Spinal cord (tissue), 10 donors: ENCODE data around the gene IGSF5. TPM values are rescaled to one million over a fixed set of nuclear protein-coding genes. Genes with fewer than 3 reads are reported as not detected.
A peak's percentile ranks its signal among the peaks of the same experiment; 100 is the strongest.

Experiments
- DNase-seq, 6 donors: peaks; one replicate each; pipeline versions ENCODE4 v3.0.0 to v3.0.0-alpha.2; 2013 to 2015; ENCODE audit warnings: low spot score in 6 of 6, low read depth in 4 of 6
- H3K27ac ChIP-seq: one replicate; pipeline ENCODE4 v1.5.1; 2013; ENCODE audit warnings: low read depth, low read length, control low read depth
- H3K27me3 ChIP-seq: one replicate; pipeline ENCODE4 v1.6.1; 2013; ENCODE audit warnings: low read length; ENCODE audit not compliant: control insufficient read depth, insufficient read depth
- H3K36me3 ChIP-seq: one replicate; pipeline ENCODE4 v1.6.1; 2013; ENCODE audit warnings: low read length; ENCODE audit not compliant: control insufficient read depth, insufficient read depth
- H3K4me1 ChIP-seq: one replicate; pipeline ENCODE4 v1.6.1; 2013; ENCODE audit warnings: low read length; ENCODE audit not compliant: control insufficient read depth, insufficient read depth
- H3K4me3 ChIP-seq: one replicate; pipeline ENCODE4 v1.5.1; 2013; ENCODE audit warnings: low read depth, low read length, control low read depth
- H3K9me3 ChIP-seq: one replicate; pipeline ENCODE4 v1.6.1; 2013; ENCODE audit warnings: low read length; ENCODE audit not compliant: control insufficient read depth, insufficient read depth
- WGBS: methylation state at CpG from one replicate; pipeline ENCODE4 v1.1.5; 2013; ENCODE audit warnings: missing lambda C conversion rate; ENCODE audit not compliant: insufficient coverage; 5-methylcytosine and 5-hydroxymethylcytosine counted together
- polyA plus RNA-seq, 2 donors: library from polyadenylated mRNA; unstranded; fragments of 120-200 nt; gene quantifications; one replicate each; pipeline ENCODE4 v1.2.1, GENCODE V29; 2013; ENCODE audit not compliant: insufficient read length in 2 of 2
- total RNA-seq, 2 donors: library from RNA; depleted of rRNA in 1 of 2; stranded (reverse); fragments of 120-200 nt in 1 of 2; fragments of >200 nt in 1 of 2; gene quantifications; one replicate each; pipeline versions ENCODE4 v1.2.3 to v1.2.4, GENCODE V29; 2013 to 2014
- donor health status: healthy.

The IGSF5 gene
- total and polyA plus RNA-seq, 4 donors: 2.7 to 5.3 (median 4.5) TPM

- 78% methylated on average over 7 of the region's 7 CpGs for WGBS
These were observed 31.1 kb upstream of the IGSF5 start for GRCh38 chr21:39713905-39714304.

GRCh38 chr21:39714331-39714730, 30.7 kb upstream of the IGSF5 start:
- H3K4me1 ChIP-seq: peaks cover 7% of the 10 kb centered on the region
- WGBS: no CpG with 5 or more reads among the region's 1 CpG
- H3K36me3 ChIP-seq: no peaks in the 10 kb centered on the region
- H3K9me3 ChIP-seq: no peaks in the 10 kb centered on the region
- no peak overlapping the region for H3K27ac ChIP-seq
- DNase-seq: no peak
- H3K27me3 ChIP-seq: no peaks in the 10 kb centered on the region
- no peak overlapping the region for H3K4me3 ChIP-seq

More at GRCh38 chr21:39713905-39714304, 31.1 kb upstream of the IGSF5 start:
- Histone ChIP-seq H3K27me3 (no peaks in the 10 kb centered on the region), H3K4me3 (no peak overlapping the region), H3K9me3 (no peaks in the 10 kb centered on the region), H3K27ac (no peak overlapping the region), H3K36me3 (no peaks in the 10 kb centered on the region), H3K4me1 (peaks cover 7% of the 10 kb centered on the region)
- DNase-seq: peak in 1 of 6 donors; percentile 44

GRCh38 chr21:39715804-39716397, 29.1 kb upstream of the IGSF5 start:
- no peaks in the 10 kb centered on the region for H3K36me3 ChIP-seq
- H3K27me3 ChIP-seq: no peaks in the 10 kb centered on the region
- 17% methylated on average over 3 of the region's 10 CpGs for WGBS
- no peak overlapping the region for H3K4me3 ChIP-seq
- peak in 5 of 6 donors; percentile 26 to 83 (median 42) for DNase-seq
- no peaks in the 10 kb centered on the region for H3K9me3 ChIP-seq
- H3K27ac ChIP-seq: no peak overlapping the region
- peaks cover 7% of the 10 kb centered on the region for H3K4me1 ChIP-seq

- Histone ChIP-seq H3K27me3 (no peaks in the 10 kb centered on the region), H3K9me3 (peaks cover 5% of the 10 kb centered on the region), H3K4me1 (no peaks in the 10 kb centered on the region), H3K27ac (no peak overlapping the region), H3K4me3 (no peak overlapping the region), H3K36me3 (no peaks in the 10 kb centered on the region)
- no peak for DNase-seq
- 78% methylated on average over 3 of the region's 5 CpGs for WGBS
These were observed 24.7 kb upstream of the IGSF5 start for GRCh38 chr21:39720126-39720778.

- H3K27ac ChIP-seq: no peak overlapping the region
- H3K27me3 ChIP-seq: no peaks in the 10 kb centered on the region
- DNase-seq: no peak
- peaks cover 5% of the 10 kb centered on the region for H3K9me3 ChIP-seq
- H3K4me1 ChIP-seq: no peaks in the 10 kb centered on the region
- H3K4me3 ChIP-seq: no peak overlapping the region
- 100% methylated on average over 1 of the region's 1 CpG for WGBS
- peaks cover 2% of the 10 kb centered on the region for H3K36me3 ChIP-seq
These were observed 23.1 kb upstream of the IGSF5 start for GRCh38 chr21:39721885-39722284.

GRCh38 chr21:39724944-39725343, 20.0 kb upstream of the IGSF5 start:
- Histone ChIP-seq H3K27ac (no peak overlapping the region), H3K36me3 (peaks cover 2% of the 10 kb centered on the region), H3K4me3 (no peak overlapping the region), H3K4me1 (no peaks in the 10 kb centered on the region), H3K27me3 (no peaks in the 10 kb centered on the region), H3K9me3 (peaks cover 5% of the 10 kb centered on the region)
- DNase-seq: peak in 1 of 6 donors; percentile 21
- WGBS: 53% methylated on average over 3 of the region's 5 CpGs

GRCh38 chr21:39726133-39726532, 18.9 kb upstream of the IGSF5 start:
- Histone ChIP-seq H3K4me3 (no peak overlapping the region), H3K36me3 (peaks cover 2% of the 10 kb centered on the region), H3K4me1 (peaks cover 5% of the 10 kb centered on the region), H3K27ac (no peak overlapping the region), H3K9me3 (peaks cover 5% of the 10 kb centered on the region), H3K27me3 (no peaks in the 10 kb centered on the region)
- peak in 1 of 6 donors; percentile 43 for DNase-seq
- WGBS: 98% methylated on average over 7 of the region's 7 CpGs

- Histone ChIP-seq H3K4me3 (no peak overlapping the region), H3K27me3 (no peaks in the 10 kb centered on the region), H3K36me3 (peaks cover 2% of the 10 kb centered on the region), H3K9me3 (peaks cover 5% of the 10 kb centered on the region), H3K27ac (no peak overlapping the region), H3K4me1 (peaks cover 12% of the 10 kb centered on the region)
- DNase-seq: no peak
- WGBS: 97% methylated on average over 12 of the region's 15 CpGs
These were observed 17.4 kb upstream of the IGSF5 start for GRCh38 chr21:39727401-39728120.

GRCh38 chr21:39728341-39728740, 16.6 kb upstream of the IGSF5 start:
- 93% methylated on average over 3 of the region's 6 CpGs for WGBS
- Histone ChIP-seq H3K27me3 (no peaks in the 10 kb centered on the region), H3K4me1 (peaks cover 12% of the 10 kb centered on the region), H3K36me3 (peaks cover 2% of the 10 kb centered on the region), H3K4me3 (no peak overlapping the region), H3K9me3 (peaks cover 5% of the 10 kb centered on the region), H3K27ac (no peak overlapping the region)
- DNase-seq: no peak
